ENCODE data around the gene COPG1.

Gene COPG1, protein sequence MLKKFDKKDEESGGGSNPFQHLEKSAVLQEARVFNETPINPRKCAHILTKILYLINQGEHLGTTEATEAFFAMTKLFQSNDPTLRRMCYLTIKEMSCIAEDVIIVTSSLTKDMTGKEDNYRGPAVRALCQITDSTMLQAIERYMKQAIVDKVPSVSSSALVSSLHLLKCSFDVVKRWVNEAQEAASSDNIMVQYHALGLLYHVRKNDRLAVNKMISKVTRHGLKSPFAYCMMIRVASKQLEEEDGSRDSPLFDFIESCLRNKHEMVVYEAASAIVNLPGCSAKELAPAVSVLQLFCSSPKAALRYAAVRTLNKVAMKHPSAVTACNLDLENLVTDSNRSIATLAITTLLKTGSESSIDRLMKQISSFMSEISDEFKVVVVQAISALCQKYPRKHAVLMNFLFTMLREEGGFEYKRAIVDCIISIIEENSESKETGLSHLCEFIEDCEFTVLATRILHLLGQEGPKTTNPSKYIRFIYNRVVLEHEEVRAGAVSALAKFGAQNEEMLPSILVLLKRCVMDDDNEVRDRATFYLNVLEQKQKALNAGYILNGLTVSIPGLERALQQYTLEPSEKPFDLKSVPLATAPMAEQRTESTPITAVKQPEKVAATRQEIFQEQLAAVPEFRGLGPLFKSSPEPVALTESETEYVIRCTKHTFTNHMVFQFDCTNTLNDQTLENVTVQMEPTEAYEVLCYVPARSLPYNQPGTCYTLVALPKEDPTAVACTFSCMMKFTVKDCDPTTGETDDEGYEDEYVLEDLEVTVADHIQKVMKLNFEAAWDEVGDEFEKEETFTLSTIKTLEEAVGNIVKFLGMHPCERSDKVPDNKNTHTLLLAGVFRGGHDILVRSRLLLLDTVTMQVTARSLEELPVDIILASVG

DNA sequence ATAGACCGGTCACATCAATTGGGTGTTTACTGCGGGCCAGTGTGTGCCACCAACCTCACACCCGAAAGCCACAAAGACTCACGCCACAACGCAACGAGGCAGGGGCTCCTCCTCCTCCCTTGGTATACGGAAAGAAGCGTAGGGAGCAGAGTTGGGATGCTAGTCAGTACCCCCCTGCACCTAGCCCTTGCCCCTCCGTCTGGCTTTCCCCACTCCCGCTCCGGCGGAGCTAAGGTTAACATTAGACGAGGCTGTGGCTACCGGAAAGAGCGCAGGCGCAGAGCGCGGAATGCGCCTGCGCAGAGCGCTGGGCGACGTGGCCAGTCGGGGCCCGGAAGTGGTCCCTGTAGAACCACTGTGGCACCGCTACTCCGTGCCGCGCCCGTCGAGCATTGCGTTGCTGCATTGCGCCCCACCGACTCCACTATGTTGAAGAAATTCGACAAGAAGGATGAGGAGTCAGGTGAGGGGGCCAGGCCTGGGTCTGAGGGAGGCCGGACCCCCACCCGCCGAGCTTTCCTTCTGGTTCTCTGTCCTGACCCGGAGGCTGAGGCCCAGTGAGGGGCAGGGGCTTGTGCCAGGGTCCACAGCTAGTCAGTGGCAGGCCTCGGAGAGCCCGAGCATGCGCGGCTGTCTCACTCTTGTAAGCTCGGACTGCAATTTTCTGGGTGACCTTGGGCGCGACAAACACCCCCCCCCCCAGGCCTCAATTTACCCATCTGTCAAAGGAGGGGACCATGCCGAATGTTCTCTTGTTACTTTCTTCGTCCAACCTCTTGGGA, at the start of gene COPG1:
Gene COPG1, plus strand, starts transcription at position 323 of the 782 bp plus-strand sequence. Its CDS starts 104 bp downstream, at position 427.
- no peak for TF ChIP-seq GATA3 (IDR thresholded peaks at IDR 0.05; ENCODE audit: low read depth, low read length)
- TF ChIP-seq GATA2 (IDR thresholded peaks at IDR 0.05; ENCODE audit: low read depth, low read length): no peak; the same call in 1 of the 2 replicates

DNA sequence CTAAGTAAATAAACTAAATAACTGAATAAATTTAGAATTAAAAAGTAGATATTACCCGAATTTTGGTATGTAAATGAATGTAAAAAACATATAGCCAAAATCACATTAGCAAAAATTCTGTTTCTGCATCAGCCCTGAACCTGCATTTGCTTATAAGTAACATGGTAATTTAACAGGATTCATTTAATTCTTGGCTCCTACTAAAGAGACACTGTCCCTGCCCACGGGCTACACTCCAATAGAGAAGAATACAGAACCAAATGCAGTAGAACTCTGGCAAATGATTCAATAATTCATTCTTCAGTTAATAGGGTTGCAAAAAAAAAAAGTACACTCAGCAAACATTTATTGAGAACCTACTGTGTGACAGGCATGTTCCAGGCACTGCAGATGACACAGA, 44.9 kb upstream of the COPG1 start:
- TF ChIP-seq GATA2 (IDR thresholded peaks at IDR 0.05; ENCODE audit: low read depth, low read length): no peak
- TF ChIP-seq GATA3 (IDR thresholded peaks at IDR 0.05; ENCODE audit: low read depth, low read length): no peak

DNA sequence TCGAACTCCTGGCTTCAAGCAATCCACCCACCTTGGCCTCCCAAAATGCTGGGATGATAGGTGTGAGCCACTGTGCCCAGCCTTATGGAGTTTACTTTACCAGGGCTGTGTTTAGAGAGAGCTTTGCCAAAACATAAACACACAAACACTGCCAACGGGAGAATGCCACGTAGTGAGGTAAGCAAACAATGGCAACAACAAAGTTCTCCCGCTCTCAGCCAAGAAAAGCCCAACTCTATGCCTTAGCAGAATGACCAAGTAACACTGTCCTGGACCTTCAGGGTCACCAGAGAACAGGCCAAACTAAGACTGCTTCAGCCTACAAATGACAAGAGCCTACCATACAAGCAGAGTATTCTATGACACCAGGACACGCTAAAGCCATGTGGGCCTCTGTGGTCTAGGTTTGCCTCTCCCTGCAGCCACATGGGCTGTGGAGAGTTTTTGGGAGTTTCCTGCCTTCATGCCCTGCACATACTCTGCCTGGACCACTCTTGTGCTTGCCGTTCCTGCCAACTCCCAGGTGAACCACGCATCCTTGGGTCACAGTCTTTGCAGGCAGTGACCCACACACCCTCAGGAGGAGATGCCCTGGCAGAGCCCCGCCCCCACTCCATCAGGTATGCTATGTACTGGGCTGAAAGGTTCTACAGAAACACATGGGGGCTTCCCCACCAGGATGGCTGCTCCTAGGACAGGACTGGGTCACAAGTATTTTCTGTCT, 44.1 kb upstream of the COPG1 start:
- TF ChIP-seq GATA3 (IDR thresholded peaks at IDR 0.05; ENCODE audit: low read depth, low read length) (no peak), GATA2 (IDR thresholded peaks at IDR 0.05; ENCODE audit: low read depth, low read length) (no peak)

GRCh38 chr3:129207479-129207878, 41.9 kb upstream of the COPG1 start:
- no peak for TF ChIP-seq GATA3 (IDR thresholded peaks at IDR 0.05; ENCODE audit: low read depth, low read length)
- no peak for TF ChIP-seq GATA2 (IDR thresholded peaks at IDR 0.05; ENCODE audit: low read depth, low read length)

DNA sequence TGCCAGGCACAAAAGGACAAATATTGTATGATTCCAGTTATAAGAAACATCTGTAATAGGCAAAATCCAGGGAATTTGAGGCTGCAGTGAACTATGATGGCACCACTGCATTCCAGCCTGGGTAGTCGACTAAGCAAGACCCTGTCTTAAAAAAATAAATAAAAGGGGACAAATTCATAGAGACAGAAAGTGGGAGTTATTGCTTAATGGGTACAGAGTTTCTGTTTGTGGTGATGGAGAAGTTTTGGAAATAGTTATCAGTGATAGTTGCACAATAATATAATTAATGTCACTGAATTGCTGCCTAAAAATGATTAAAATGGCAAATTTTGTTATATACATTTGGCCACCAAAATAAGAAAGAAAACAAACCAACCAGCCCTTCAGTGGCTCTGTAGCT, 38.1 kb upstream of the COPG1 start:
- no peak for TF ChIP-seq GATA3 (IDR thresholded peaks at IDR 0.05; ENCODE audit: low read depth, low read length)
- TF ChIP-seq GATA2 (IDR thresholded peaks at IDR 0.05; ENCODE audit: low read depth, low read length): no peak

GRCh38 chr3:129211772-129212171, 37.6 kb upstream of the COPG1 start:
- TF ChIP-seq GATA2 (IDR thresholded peaks at IDR 0.05; ENCODE audit: low read depth, low read length) (no peak), GATA3 (IDR thresholded peaks at IDR 0.05; ENCODE audit: low read depth, low read length) (no peak)

DNA sequence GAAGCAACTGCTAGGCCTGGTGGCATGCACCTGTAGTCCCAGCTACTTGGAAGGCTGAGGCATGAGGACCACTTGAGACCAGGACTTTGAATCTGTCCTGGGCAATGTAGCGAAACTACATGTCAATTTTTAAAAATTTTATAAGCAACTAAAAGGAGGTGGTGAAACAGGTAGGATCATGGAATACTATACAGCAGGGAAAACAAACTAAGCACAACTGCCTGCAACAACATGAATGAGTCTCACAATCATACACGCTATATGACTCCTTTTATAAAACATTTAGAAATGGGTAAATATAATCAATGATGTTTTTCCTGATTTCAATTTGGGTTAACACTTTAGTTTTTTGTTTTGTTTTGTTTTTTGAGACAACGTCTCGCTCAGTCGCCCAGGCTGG, 36.2 kb upstream of the COPG1 start:
- TF ChIP-seq GATA3 (IDR thresholded peaks at IDR 0.05; ENCODE audit: low read depth, low read length) (no peak), GATA2 (IDR thresholded peaks at IDR 0.05; ENCODE audit: low read depth, low read length) (no peak)

GRCh38 chr3:129218742-129219141, 30.7 kb upstream of the COPG1 start:
- TF ChIP-seq GATA2 (IDR thresholded peaks at IDR 0.05; ENCODE audit: low read depth, low read length) (no peak), GATA3 (IDR thresholded peaks at IDR 0.05; ENCODE audit: low read depth, low read length) (no peak)

GRCh38 chr3:129224984-129225393, 24.4 kb upstream of the COPG1 start:
- TF ChIP-seq GATA3 (IDR thresholded peaks at IDR 0.05; ENCODE audit: low read depth, low read length): no peak
- TF ChIP-seq GATA2 (IDR thresholded peaks at IDR 0.05; ENCODE audit: low read depth, low read length): no peak

DNA sequence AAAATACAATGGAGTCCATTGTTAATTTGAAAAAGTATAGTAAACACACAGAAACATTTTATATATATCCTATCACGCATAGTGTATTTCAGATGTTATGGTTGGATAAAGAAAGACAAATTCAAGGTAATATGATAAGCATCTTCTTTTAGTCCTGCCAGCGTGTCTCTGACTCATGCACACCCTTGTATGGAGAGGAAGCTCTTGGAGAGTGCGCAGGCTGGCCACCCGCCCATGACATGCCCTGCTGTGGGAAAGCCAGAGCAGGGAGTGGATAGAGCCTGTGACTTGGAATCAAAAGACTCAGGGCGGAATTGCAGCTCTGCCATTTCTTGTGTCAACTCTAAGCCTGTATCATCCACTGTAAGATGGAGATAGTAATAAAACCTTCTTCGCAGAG, 23.0 kb upstream of the COPG1 start:
- TF ChIP-seq GATA3 (IDR thresholded peaks at IDR 0.05; ENCODE audit: low read depth, low read length) (no peak), GATA2 (IDR thresholded peaks at IDR 0.05; ENCODE audit: low read depth, low read length) (no peak)

GRCh38 chr3:129228891-129229585, 20.4 kb upstream of the COPG1 start:
- TF ChIP-seq GATA3 (IDR thresholded peaks at IDR 0.05; ENCODE audit: low read depth, low read length): no peak
- TF ChIP-seq GATA2 (IDR thresholded peaks at IDR 0.05; ENCODE audit: low read depth, low read length): no peak

- no peak for TF ChIP-seq GATA2 (IDR thresholded peaks at IDR 0.05; ENCODE audit: low read depth, low read length)
- TF ChIP-seq GATA3 (IDR thresholded peaks at IDR 0.05; ENCODE audit: low read depth, low read length): no peak
Observed at GRCh38 chr3:129230311-129231019, 18.9 kb upstream of the COPG1 start.
